GM21360 (cell line): ENCODE data around the gene NENF.
"Not testable (repeated sequence)": the region's sequence is repeated elsewhere in the genome, so short reads cannot be mapped to it uniquely, and the experiment has no call there.

Experiments used
- ATAC-seq: cut with Tn5 transposase; IDR thresholded peaks from one replicate; pipeline ENCODE4 v1.9.1; 2021; ENCODE audit warnings: mild to moderate bottlenecking, moderate library complexity; ENCODE audit not compliant: unreplicated experiment

The NENF gene

DNA sequence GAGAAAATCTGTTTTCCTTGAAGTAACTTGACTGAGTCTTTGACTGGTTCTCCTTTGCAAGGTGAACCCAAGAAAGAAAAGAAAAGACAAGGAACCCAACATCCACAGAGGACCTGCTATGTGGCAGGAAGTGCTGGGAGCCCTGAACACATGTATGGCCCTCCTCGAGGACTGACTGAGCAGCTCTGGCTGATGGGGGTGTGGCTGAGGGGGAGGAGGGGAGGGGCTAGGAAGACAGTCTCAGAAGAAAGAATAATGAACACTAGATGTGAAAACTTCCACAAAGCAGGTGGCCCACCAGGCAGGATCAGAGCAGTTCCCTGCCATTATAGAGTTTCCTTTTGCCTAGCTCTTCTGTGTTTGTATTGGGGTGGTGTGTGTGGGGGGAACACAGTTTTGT, 26.1 kb downstream of the NENF start:
- ATAC-seq, result no peak

DNA sequence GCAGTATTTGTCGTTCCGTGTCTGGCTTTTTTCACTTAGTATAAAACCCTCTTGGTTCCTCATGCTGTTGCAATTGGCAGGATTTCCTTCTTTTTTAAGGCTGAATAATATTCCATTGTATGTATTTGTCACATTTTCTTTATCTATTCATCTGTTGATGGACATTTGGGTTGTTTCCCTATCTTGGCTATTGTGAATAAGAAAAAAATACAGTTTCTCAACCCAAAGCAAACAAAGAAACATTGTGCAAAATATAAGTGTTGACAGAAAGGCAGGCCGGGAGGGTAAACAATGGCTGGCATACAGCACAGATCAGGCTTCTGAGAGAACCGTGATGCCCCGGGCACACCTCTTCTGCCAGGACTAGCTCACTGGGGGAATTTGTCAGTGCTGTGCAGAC, 26.9 kb downstream of the NENF start:
- no peak for ATAC-seq

DNA sequence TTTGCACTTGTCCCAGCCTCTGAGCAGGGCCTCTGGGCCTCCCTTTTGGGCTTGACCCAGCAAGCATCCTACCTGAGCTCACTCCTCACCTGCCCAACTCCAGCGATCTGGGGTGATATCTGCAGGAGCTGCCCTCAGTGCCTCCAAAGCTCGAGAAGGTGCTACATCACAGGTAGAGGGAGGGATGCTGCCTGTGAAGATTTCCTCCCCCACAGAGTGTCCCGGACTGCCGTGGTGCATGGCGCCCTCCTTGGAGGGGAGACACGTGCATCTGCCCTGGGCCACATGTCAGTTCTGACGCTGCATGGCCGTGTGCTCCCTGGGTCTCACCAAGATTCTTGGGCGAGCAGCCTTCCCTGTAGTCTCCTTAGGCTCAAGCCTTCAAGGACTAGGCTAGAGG, 27.7 kb downstream of the NENF start:
- no peak for ATAC-seq

DNA sequence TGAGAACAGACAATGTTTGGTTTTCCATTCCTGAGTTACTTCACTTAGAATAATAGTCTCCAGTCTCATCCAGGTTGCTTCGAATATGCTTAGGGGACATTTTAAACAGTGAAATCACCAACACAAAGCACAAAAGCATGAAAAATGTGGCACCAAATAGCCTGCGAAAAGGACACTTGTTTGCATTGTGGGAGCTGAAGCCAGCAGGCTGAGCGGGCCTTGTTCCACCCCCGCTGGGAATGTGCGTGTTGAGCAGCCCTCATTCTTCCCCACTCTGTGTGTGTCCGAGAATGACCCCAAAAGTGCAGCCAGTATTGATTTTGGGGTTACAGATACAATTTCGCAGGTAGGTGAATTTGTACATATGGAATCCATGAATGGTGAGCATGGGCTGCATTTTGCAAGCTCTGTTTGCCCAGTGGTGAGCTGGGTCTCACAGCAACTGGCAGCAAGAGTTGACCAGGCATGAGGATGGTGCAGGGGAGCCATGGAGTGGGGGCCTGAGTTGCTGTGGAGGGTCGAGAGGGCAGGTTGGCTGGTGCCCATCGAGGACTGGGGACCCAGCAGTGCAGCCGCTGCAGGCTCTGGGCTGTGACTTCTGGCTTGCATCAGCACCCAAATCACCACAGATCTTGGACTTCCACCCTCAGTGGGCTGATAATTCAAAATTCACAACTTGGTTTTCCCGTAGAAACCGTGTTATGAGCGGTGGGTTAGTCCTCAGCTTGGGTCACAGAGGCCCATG, 29.4 kb downstream of the NENF start:
- ATAC-seq, result no peak

DNA sequence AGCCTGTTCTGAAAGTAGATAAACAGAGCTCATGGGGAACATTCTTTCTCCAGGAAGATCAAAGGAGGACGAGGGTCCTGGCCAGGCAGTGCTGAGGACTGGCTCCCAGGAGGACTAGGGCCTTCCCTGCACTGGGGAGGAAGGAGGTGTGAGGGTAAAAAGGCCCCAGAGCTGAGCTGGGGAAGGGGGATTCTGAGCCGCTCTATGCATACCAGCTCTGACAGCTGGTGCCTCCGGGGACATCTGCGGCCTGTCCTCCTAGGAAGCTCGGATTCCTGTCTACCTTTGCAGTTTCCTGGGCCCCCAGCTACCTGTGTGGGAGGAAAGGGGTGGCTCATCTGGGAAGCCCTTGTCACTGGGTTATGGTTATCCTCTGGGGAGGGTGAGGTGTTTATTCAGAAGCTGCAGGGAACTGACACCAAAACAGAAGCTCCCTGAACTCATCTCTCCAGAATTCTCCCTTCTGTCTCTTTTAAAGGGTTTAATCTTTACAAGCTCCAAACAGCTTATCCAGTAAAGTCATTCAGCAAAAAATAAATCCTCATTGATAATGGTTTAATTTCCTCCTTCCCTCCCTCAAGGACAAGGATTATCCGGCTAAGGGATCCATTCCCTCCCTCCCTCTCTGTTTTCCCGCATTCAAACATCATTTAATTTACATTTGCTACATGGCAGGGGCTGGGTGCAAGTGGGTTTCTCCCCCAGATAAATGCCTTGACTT, 31.0 kb downstream of the NENF start:
- ATAC-seq, result no peak

DNA sequence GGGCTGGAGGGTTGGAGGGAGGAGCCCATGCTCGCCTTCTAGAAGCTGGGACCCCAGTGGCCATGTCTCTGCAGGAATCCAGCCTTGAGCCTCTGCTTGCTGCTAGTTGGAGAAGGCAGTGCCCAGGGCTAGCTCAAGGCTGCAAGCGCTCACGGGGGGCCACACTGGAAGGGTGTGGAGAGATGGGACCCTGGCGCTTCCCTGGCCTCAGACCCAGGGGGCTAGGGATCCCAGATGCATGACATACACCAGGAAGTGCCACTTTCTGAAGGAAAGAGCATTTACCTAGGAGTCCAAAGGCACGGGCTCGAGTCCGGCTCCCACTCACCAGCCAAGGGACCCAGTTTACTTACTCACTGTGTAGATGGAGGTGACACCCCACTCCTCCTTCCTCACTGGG, 32.6 kb downstream of the NENF start:
- no peak for ATAC-seq

DNA sequence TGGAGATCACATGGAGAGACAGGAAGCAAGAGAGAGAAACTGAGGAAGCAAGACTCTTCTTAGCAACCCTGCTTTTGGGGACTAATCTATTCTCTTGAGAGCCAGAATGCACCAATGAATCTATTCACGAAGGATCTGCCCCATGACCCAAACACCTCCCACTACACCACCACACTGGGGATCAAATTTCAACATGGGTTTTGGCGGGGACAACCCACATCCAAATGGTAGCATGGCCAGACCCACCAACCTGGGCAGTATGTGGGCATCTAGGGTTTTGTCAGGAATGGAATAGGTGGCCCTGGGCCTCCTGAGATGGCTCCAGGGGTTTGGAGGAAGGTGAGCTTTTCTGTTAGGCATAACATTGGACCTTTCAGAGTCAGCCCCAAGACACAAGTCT, 33.7 kb downstream of the NENF start:
- ATAC-seq, result no peak

DNA sequence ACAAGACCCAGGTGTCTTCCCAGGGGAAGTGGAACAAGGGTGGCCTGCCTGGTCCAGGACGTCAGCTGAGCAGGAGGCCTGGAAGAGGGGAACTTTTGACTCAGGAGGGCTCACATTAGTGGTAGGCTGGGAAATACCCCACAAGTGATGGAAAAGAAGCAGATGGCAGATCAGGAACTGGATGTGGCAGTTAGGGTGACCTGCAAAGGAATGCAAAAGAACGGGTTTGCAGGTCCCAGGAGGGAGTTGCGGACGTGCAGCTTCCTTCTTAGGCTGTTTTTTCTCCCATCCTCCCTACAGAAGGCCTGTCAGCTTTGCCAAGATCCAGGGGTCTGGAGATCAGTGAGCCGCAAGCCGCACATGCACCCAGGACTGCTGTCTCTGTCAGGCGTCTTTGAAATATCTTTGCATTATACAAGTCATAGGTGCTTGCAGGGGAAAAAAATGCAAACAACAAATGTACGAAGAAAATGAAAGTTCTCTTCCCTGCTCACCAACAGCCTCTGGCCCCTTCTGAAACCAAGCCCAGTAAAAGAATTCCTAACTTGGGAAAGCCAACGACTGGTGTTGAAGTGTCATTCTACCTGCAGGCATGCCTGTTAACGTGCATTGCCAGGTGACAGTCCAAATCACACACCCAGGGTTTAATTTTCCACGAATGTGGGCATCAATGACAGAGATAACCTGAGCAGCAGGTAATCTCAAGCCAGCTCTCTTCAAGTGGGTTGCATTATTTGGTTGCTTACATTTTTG, 34.4 kb downstream of the NENF start:
- ATAC-seq, result no peak

DNA sequence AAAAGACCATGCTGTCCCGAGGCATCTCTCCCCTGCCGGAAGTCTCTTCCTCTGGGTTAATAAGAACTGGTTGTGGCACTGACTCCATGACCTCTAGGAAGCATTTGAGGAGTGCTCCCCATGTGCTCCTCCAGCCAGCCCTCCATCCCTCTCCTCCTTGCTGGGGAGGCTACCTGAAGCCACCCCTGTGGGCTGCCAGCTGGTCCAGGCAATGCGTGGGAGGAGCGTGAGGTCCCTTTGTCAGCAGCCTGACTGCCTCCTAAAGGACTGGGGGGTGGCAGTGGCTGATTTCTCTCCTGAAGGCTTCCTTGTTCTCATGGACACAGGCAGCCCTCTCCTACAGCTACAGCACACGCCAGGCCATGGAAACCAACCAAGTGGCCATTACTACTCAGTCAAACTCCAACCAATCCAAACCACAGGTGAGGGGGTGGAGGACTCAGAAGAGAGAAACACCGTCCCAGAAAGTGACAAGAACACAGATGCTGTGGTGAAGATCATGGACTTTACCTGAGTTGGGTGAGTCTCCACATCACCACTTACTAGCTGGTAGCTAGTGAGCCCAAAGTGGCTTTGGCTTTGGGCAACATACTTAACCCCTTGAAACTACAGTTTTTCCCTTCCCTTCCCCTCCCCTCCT, 35.2 kb downstream of the NENF start:
- no peak for ATAC-seq

DNA sequence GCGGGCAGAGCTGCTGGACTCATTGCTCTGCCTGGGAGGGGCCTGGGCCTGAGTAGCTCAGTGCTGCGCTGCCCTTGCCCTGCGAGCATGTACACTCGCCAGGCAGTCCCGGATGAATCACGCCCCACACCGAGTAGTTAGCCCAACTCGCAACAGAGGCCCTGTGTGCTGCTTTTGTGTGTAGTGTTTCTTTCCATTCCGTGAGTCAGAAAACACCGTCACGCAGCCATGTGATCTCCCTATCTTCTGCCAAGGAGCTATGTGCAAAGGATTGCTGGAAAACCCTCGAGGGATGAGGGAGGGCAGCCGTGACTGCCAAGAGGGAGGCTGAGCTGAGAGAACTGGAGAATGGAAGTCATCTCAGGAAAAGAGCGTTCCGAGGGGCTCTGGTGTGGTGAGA, 37.3 kb downstream of the NENF start:
- ATAC-seq, result no peak

DNA sequence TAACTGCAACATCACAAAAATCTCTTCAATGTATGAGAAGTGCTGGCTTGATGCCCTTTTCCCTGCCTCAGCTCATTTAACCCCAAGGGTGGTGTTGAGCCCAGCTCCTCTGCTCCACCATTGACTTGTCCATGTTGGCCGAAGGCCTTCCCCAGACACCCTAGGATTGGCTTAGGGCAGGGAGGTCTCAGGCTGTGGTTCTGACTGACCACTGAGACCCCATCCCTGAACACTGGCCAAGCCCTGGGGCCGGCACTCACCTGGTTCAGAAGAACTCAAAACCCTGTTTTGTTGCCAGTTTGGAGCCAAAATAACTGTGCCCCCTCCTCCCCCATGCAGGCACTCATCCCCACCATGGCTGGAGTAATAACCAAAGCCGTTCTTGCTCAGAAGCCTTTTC, 38.6 kb downstream of the NENF start:
- no peak for ATAC-seq

DNA sequence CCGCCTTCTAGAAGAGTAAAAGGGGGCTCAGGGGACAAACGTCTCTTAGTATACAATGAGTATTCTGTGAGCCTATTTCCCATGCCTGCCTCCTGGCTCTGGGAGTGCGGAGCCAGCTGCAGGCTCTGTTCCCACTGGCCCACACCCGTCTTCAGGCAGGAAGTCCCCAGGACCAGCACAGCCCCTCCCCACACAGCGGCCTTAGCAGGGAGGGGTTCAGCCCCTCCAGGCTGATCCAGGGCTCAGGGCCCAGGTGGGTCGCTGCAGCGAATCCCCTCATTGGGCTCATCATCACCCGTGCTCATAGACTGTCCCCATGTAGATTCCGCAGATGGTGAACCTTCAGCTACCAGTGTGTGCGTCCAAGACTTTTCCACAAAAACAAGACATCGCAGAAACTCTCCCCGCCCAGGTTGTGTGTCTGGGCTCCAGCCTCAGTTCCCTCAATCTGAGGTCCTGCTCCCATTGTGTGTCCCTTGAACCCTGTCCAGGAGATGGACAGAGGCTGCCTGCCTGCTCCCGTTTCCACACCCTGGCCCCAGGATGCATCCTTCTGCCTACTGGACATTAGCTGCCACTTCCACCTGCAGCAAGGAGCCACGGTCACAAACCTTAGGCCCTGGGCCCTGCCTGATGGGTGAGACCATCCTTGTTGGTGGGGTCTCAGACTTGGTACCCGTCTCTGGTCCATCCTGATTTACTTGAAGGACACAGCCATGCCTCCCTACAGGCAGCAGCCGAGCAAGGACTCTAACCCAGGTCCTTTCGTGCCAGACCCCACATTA, 39.4 kb downstream of the NENF start:
- ATAC-seq, result no peak

DNA sequence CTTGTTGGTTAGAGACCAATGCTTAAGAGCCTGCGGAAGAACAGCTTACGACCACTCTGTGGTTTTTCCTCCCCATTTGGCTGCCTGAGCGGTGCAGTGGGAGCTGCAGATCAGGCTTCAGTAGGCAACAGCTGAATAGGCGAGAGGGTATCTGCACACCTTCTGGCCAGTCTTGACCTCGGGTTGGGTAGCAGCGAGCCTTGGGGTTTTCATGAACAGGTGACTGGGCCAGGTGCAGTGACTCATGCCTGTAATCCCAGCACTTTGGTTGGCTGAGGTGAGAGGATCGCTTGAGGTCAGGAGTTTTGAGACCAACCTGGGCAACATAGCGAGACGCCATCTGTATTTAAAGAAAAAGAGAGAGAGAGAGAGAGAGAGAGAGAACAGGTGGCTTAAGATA, 41.0 kb downstream of the NENF start:
- ATAC-seq, result no peak

DNA sequence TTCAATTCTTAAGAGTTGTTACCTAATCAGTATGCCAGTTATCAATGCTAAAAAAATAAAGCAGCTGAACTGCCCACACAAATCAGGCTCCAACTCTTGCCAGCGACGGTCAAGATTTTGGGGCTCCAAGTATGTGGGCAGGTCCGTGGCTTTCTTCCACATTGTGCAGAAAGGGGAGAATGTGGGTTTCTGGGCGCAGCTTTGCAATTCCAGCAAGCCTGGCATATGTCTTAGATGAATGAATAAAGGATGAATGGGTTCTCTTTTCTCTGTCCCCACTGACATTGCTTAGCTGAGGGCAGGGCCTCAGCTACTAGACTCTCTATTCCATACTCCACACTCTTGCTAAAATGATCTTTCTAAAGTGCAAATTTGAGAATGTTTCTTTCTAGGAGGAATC, 42.4 kb downstream of the NENF start:
- no peak for ATAC-seq

DNA sequence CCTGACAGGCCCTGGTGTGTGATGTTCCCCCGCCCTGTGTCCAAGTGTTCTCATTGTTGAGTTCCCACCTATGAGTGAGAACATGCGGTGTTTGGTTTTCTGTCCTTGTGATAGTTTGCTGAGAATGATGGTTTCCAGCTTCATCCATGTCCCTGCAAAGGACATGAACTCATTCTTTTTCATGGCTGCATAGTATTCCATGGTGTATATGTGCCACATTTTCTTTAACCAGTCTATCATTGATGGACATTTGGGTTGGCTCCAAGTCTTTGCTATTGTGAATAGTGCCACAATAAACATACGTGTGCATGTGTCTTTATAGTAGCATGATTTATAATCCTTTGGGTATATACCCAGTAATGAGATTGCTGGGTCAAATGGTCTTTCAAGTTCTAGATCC, 43.1 kb downstream of the NENF start:
- not testable (repeated sequence) for ATAC-seq

DNA sequence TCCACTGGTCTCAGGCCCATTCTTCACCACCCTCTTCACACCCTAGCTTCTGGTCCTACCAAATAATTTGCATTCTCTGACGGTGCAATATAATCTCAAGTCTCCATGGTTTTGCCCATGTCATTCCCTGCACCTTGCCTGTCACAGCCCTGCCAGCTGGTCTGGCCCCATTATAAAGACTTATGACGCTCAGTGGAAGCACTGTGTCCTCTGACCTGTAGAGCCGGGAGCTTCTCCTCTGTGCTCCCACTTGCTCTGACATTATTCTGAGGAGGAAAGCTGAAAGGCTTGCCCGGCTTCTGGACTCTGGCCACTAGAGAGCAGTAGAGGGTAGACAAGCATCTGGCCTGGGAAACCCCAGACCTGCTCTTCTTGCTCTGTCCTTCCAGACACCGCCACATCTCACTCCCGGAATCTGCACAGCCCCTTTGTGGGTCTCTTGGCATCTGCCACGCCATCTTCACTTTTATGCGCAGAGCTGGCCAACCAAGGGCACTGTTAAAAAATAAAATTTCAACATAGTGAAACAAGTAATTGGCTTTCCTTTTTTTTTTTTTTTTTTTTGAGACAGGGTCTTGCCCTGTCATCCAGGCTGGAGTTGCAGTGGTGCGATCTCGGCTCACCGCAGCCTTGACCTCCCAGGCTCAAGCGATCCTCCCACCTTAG, 44.4 kb downstream of the NENF start:
- ATAC-seq, result peak; percentile 88

DNA sequence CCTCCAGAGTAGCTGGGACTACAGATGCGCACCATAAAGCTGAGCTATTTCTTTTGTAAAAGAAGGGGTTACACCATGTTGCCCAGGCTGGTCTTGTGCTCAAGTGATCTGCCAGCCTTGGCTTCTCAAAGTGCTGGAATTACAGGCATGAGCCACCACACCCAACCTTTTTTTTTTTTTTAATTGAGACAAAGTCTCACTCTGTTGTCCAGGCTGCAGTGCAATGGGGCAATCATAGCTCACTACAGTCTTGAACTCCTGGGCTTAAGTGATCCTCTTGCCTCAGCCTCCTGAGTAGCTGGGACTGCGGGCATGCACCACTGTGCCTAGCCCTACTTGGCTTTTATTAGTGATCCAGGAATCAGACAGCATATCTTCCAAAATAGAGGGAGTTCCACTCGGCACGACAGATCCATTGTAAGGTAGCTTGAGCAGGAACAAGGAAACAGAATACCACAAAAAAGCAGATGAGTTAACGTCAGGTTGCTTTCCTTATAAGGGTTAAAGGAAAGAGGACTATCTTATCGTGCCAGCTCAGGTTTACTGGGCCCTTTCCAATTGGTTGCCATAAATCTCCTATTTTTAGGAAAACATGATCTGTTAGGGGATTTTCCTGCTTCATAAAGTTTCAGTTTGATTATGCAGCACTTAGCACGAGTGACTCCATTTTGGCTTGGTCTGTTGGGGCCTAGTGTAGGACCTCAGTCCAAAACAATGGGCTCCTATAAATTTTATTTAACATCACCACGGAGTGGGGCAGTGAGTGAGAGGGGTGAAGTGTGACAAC, 45.2 kb downstream of the NENF start:
- no peak for ATAC-seq

DNA sequence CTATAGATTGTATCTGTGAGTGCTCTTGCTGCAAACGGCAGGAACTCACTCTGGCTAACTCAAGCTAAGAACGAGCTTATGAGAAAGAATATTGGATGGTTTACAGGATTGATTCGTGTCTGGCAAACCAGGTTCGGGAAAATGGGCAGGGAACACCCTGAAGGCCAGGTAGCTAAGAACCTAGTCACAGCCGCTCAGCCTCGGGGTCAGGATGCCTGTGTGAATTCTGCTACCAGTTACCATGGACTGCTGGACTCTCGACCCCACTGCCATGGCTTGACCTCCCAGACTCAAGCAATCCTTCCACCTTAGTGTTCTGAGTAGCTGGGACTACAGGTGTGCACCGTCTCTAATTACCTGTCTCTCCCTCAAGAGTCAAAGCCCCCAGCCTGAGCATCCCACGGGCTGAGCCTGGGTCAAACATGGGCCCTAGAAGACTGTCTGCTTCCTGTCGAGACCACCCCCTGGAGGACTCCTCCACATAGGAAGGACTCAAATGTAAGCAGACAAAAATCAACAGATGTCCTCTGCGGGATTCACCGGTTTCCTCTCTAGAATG, 45.8 kb downstream of the NENF start:
- ATAC-seq, result no peak

DNA sequence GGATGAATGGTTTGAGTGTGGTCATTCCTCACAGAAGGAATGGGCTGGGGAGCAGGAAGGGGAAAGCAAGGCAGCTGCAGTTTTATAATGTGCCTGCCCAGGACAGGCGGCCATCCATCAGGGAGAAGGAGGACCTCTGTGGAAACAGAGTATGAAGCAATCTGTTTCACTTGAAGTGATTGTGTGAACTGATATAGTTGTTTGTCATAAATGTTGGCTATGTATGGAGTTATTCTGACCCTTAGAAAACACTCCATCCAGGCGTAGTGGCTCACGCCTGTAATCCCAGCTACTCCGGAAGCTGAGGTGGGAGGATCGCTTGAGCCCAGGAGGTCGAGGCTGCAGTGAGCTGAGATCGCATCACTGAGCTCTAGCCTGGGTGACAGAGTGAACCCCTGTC, 46.5 kb downstream of the NENF start:
- no peak for ATAC-seq
